Tibial artery (tissue), 4 donors: ENCODE results near the gene VAV1.

Experiments
- DNase-seq, 2 donors: peaks; one replicate each; pipeline ENCODE4 v3.0.0-alpha.2; 2019
- H3K27ac ChIP-seq, 2 donors: fragments of 200-600 bp; sonication (generic) in 1 of 2; 1 replicate in 1 of 2; 2 replicates in 1 of 2; pipeline ENCODE4 v1.5.1; 2018 to 2019; ENCODE audit warnings: mild to moderate bottlenecking in 1 of 2
- H3K27me3 ChIP-seq, 2 donors: fragments of 200-600 bp; sonication (generic) in 1 of 2; one replicate each; pipeline versions ENCODE4 v1.5.1 to v1.6.0; 2016 to 2019
- H3K36me3 ChIP-seq, 3 donors: fragments of 200-600 bp; sonication (generic) in 2 of 3; one replicate each; pipeline ENCODE4 v1.5.1; 2016 to 2019; ENCODE audit warnings: mild to moderate bottlenecking in 2 of 3
- H3K4me1 ChIP-seq, 4 donors: fragments of 200-600 bp; sonication (generic) in 2 of 4; 1 replicate in 3 of 4; 2 replicates in 1 of 4; pipeline ENCODE4 v1.5.1; 2016 to 2019
- H3K4me3 ChIP-seq, 2 donors: fragments of 200-600 bp; sonication (generic) in 1 of 2; 1 replicate in 1 of 2; 2 replicates in 1 of 2; pipeline ENCODE4 v1.5.1; 2018 to 2019; ENCODE audit warnings: mild to moderate bottlenecking in 2 of 2
- H3K9me3 ChIP-seq, 3 donors: fragments of 200-600 bp; sonication (generic) in 1 of 3; one replicate each; pipeline ENCODE4 v1.5.1; 2016 to 2019
- intact Hi-C: fragments of 100-400 bp; cut with DNase I; formaldehyde crosslinking; loops from one replicate; pipeline ENCODE4 v1.15.0; 2023; ENCODE audit warnings: low total_unique reads
- TF ChIP-seq, protein P1 (sequence below), 2 experiments: fragments of 200-600 bp in 1 of 2; fragments of 450-650 bp in 1 of 2; IDR thresholded peaks; one replicate each; pipeline ENCODE4 v1.5.1; 2017 to 2019; ENCODE audit warnings: antibody characterized with exemption in 2 of 2, mild to moderate bottlenecking in 1 of 2, moderate library complexity in 1 of 2

The VAV1 gene

DNA sequence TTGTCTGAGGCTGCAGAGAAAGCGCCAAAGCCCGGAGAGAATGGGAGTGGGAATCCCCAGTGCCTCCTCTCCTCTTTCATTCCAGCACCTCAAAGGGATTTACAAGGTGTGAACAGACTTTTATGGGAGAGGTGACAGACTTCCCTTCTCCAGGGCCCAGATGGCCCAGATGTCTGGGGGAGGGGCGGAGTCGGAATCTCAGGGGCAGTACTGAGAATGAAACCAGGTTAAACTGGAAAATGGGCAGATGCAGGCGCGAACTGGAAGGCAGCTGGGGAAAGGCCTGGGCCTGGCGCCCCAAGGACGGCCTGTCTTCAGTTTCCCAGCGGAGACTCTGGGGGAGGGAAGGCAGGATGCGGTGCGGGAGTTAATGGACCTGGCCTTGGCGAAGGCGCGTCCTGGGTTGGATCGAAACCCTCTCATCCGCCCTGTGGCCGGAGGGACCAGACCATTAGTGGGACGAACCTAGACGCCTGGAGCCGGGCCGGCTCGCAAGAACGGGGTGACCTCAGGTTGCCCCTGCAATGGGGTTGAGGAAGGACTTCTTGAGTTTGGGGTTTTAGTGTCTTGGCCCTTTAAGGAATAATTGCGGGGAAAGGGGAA is 33.6 kb upstream of the VAV1 start:
- DNase-seq = peak; percentile 57 to 84
- Histone ChIP-seq H3K36me3 (peaks cover 8 to 27% (median 12%) of the 10 kb centered on the region in 3 donors), H3K4me1 (peaks cover 0 to 59% (median 48%) of the 10 kb centered on the region in 4 donors), H3K9me3 (no peaks in the 10 kb centered on the region), H3K27me3 (no peaks in the 10 kb centered on the region), H3K27ac (peak overlapping the region; percentile 93), H3K4me3 (peak overlapping the region; percentile 80 to 96)
- TF ChIP-seq, protein P1, sequence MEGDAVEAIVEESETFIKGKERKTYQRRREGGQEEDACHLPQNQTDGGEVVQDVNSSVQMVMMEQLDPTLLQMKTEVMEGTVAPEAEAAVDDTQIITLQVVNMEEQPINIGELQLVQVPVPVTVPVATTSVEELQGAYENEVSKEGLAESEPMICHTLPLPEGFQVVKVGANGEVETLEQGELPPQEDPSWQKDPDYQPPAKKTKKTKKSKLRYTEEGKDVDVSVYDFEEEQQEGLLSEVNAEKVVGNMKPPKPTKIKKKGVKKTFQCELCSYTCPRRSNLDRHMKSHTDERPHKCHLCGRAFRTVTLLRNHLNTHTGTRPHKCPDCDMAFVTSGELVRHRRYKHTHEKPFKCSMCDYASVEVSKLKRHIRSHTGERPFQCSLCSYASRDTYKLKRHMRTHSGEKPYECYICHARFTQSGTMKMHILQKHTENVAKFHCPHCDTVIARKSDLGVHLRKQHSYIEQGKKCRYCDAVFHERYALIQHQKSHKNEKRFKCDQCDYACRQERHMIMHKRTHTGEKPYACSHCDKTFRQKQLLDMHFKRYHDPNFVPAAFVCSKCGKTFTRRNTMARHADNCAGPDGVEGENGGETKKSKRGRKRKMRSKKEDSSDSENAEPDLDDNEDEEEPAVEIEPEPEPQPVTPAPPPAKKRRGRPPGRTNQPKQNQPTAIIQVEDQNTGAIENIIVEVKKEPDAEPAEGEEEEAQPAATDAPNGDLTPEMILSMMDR (IDR thresholded peaks at IDR 0.05) = no peak
- intact Hi-C loops = loop anchor here (10.0 kb wide), 2 partner anchors 126 to 364 kb away; partner anchors contain the start of genes ALKBH7 and PSPN

- intact Hi-C loops = loop anchor here (10.0 kb wide), 2 partner anchors 125 to 365 kb away; partner anchors contain the start of genes ALKBH7 and PSPN
- Histone ChIP-seq H3K4me1 (peaks cover 0 to 65% (median 54%) of the 10 kb centered on the region in 4 donors), H3K36me3 (peaks cover 8 to 27% (median 12%) of the 10 kb centered on the region in 3 donors), H3K27me3 (no peaks in the 10 kb centered on the region), H3K4me3 (peak within 1 kb of the TSS; percentile 80 to 96), H3K27ac (peak within 1 kb of the TSS; percentile 93 to 97), H3K9me3 (no peaks in the 10 kb centered on the region)
- TF ChIP-seq, protein P1 (IDR thresholded peaks at IDR 0.05) = no peak
- DNase-seq = peak; percentile 87 to 93
Observed at GRCh38 chr19:6739390-6739882, 33.1 kb upstream of the VAV1 start, which contains the start of gene TRIP10. TSS of gene TRIP10 (plus strand) at chr19:6739680. CDS start at chr19:6739762, 82 bp downstream.

GRCh38 chr19:6739883-6740588 is 32.5 kb upstream of the VAV1 start:
- no peaks in the 10 kb centered on the region for H3K9me3 ChIP-seq
- no peak for DNase-seq
- intact Hi-C loops = loop anchor here (10.0 kb wide), 2 partner anchors 125 to 365 kb away; partner anchors contain the start of genes ALKBH7 and PSPN
- H3K27ac ChIP-seq = peak overlapping the region; percentile 93 to 97
- H3K36me3 ChIP-seq = peaks cover 8 to 29% (median 12%) of the 10 kb centered on the region in 3 donors
- H3K4me1 ChIP-seq = peaks cover 0 to 71% (median 59%) of the 10 kb centered on the region in 4 donors
- no peaks in the 10 kb centered on the region for H3K27me3 ChIP-seq
- TF ChIP-seq, protein P1 (IDR thresholded peaks at IDR 0.05) = no peak
- H3K4me3 ChIP-seq = peak overlapping the region; percentile 80 to 96

DNA sequence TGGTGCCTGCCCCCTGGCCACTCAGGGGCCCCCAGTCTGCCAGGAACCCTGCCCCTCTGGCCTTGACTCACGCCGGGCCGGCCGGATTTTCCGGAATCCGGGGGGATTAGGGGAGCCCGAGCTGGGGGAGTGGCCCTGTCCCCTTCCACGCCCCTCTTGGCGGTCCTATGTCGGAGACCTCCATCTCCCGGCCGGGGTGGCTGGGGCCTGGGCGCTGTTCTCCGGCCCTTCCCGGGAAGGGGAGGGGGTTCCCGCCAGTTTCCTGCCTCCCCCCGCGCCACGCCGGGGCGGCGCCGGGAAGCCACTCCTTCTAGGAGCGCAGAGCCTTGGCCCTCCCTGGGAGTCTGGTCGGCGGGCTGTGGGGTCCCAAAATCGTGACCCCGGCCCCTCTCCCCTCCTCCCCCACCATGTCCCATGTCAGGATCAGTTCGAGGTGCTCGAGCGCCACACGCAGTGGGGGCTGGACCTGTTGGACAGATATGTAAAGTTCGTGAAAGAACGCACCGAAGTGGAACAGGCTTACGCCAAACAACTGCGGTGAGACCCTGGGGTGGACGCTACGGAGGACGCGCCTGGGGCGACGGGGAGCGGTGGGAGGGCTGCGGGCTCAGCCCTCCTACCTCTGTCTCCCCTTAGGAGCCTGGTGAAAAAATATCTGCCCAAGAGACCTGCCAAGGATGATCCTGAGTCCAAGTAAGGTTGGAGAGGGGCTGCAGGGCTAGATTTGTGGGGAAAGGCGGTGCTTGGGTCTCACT is 31.7 kb upstream of the VAV1 start:
- H3K27me3 ChIP-seq = no peaks in the 10 kb centered on the region
- TF ChIP-seq, protein P1 (IDR thresholded peaks at IDR 0.05) = no peak
- peaks cover 10 to 32% (median 18%) of the 10 kb centered on the region in 3 donors for H3K36me3 ChIP-seq
- intact Hi-C loops = no loop called here
- peak overlapping the region; percentile 80 to 96 for H3K4me3 ChIP-seq
- peaks cover 0 to 73% (median 61%) of the 10 kb centered on the region in 4 donors for H3K4me1 ChIP-seq
- DNase-seq = peak; percentile 60 to 84
- peak overlapping the region; percentile 93 to 97 for H3K27ac ChIP-seq
- H3K9me3 ChIP-seq = no peaks in the 10 kb centered on the region

DNA sequence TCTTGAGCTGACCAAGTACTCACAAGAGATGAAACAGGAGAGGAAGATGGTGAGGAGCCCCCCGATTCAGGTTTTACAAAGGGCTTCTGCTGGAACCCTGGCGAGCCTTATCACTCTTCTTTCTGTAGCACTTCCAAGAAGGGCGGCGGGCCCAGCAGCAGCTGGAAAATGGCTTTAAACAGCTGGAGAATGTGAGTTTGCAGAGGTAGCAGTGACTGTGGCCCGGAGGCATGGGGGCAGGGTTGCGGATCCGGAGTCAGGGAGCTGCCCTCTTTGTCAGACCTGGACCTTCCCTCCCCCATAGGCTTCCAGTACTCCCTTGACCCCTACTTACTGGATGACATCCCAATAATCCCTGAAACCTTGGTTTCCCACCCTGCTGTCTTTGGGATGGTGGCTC is 29.4 kb upstream of the VAV1 start:
- TF ChIP-seq, protein P1 (IDR thresholded peaks at IDR 0.05) = no peak
- intact Hi-C loops = no loop called here
- H3K27me3 ChIP-seq = no peaks in the 10 kb centered on the region
- H3K27ac ChIP-seq = peak overlapping the region; percentile 31 to 97
- no peak overlapping the region for H3K4me3 ChIP-seq
- H3K36me3 ChIP-seq = peaks cover 32 to 55% (median 41%) of the 10 kb centered on the region in 3 donors
- peaks cover 0 to 66% (median 58%) of the 10 kb centered on the region in 4 donors for H3K4me1 ChIP-seq
- no peaks in the 10 kb centered on the region for H3K9me3 ChIP-seq
- no peak for DNase-seq
